ENCODE results near the gene GMPPA. TPM values are rescaled to one million over a fixed set of nuclear protein-coding genes. Genes with fewer than 3 reads are reported as not detected.

Gene GMPPA
- total RNA-seq, 4 donors from 2014 or later = 26.5 to 50.6 (median 42.6) TPM

- intact Hi-C loops (cut with DNase I) = no loop called here
- Histone ChIP-seq H3K36me3 (no peaks in the 10 kb centered on the region), H3K27me3 (no peaks in the 10 kb centered on the region), H3K9me3 (no peaks in the 10 kb centered on the region), H3K4me3 (replicated peaks in 1 of 3) (no peak overlapping the region), H3K4me1 (peaks cover 12 to 18% of the 10 kb centered on the region in 2 donors), H3K27ac (no peak overlapping the region)
- WGBS, 2 donors = 92 to 100% methylated on average over 2 to 9 of the region's 12 CpGs
- no peak for DNase-seq
- no peak for TF ChIP-seq CTCF (IDR thresholded peaks at IDR 0.05)
- no peak for TF ChIP-seq POLR2A (IDR thresholded peaks at IDR 0.05)
Measured at GRCh38 chr2:219472629-219473187, 26.0 kb upstream of the GMPPA start.

GRCh38 chr2:219473511-219473910 lies 25.2 kb upstream of the GMPPA start:
- TF ChIP-seq POLR2A (IDR thresholded peaks at IDR 0.05) = no peak
- no peak for TF ChIP-seq CTCF (IDR thresholded peaks at IDR 0.05)
- no peaks in the 10 kb centered on the region for H3K9me3 ChIP-seq
- no peak for DNase-seq
- intact Hi-C loops (cut with DNase I) = no loop called here
- peaks cover 12 to 18% of the 10 kb centered on the region in 2 donors for H3K4me1 ChIP-seq
- no peaks in the 10 kb centered on the region for H3K27me3 ChIP-seq
- H3K36me3 ChIP-seq = no peaks in the 10 kb centered on the region
- 74 to 83% methylated on average over 1 to 8 of the region's 18 CpGs for WGBS, 2 donors
- no peak overlapping the region for H3K27ac ChIP-seq
- H3K4me3 ChIP-seq (replicated peaks in 1 of 3) = no peak overlapping the region

GRCh38 chr2:219474285-219475060 lies 24.2 kb upstream of the GMPPA start:
- H3K36me3 ChIP-seq = no peaks in the 10 kb centered on the region
- TF ChIP-seq CTCF (IDR thresholded peaks at IDR 0.05) (no peak), POLR2A (IDR thresholded peaks at IDR 0.05) (no peak)
- 57 to 61% methylated on average over 11 of the region's 11 CpGs for WGBS, 2 donors
- no peak overlapping the region for H3K4me3 ChIP-seq (replicated peaks in 1 of 3)
- H3K4me1 ChIP-seq = peaks cover 12 to 18% of the 10 kb centered on the region in 2 donors
- H3K9me3 ChIP-seq = no peaks in the 10 kb centered on the region
- peak; percentile 39 to 55 for DNase-seq
- H3K27me3 ChIP-seq = no peaks in the 10 kb centered on the region
- intact Hi-C loops (cut with DNase I) = loop anchor here (5.0 kb wide), 1 partner anchor 53 kb away; no protein-coding TSS in a partner anchor
- peak overlapping the region in 1 of 3 donors; percentile 12 for H3K27ac ChIP-seq

GRCh38 chr2:219475278-219475677 lies 23.4 kb upstream of the GMPPA start:
- intact Hi-C loops (cut with DNase I) = loop anchor here (5.0 kb wide), 1 partner anchor 52 kb away; no protein-coding TSS in a partner anchor
- WGBS, 2 donors = 12 to 27% methylated on average over 6 of the region's 6 CpGs
- DNase-seq = peak; percentile 55 to 80
- Histone ChIP-seq H3K4me1 (peaks cover 12 to 18% of the 10 kb centered on the region in 2 donors), H3K27ac (peak overlapping the region in 1 of 3 donors; percentile 12), H3K36me3 (no peaks in the 10 kb centered on the region), H3K4me3 (replicated peaks in 1 of 3) (no peak overlapping the region), H3K27me3 (no peaks in the 10 kb centered on the region), H3K9me3 (no peaks in the 10 kb centered on the region)
- no peak for TF ChIP-seq CTCF (IDR thresholded peaks at IDR 0.05)
- TF ChIP-seq POLR2A (IDR thresholded peaks at IDR 0.05) = no peak

Data from thyroid gland (tissue), 4 donors.